ENCODE data around the gene ZNF492.
"Not testable (repeated sequence)": the region's sequence is repeated elsewhere in the genome, so short reads cannot be mapped to it uniquely, and the experiment has no call there.

The ZNF492 gene

DNA sequence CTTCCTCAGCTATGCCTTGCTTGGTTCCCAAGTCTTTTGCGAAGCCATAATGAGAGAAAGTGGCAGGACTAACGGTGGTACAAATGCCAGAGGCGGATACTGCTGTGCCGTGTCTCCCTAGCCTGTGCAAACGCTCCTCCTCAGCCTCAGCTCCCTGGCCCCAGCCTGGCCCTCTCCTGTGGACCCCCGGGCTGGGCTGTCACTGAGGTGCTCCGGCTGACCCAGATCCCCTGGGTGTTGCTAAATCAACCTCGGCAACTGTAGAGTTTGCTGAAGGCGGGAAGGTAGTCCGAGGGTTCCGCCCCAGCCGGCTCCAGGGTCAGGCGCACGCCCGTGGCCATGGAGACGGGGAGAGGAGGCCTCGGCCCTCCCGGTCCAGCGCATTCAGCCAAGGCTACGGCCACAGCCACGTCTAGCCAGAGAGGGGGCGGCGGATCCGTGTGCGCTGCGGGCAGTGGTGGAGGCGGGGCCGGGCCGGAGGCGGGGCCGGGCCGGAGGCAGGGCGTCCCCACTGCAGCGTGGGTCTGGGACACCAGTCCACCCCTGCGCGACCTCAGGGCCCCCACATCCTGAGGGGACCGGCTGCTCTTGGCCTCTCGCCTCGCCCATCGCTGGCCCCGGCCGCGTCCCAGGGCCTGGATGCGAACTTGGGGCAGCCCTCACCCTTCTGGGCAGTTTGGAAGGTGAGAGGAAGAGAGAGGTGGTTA, 16.4 kb upstream of the ZNF492 start:
- no peak for DNase-seq (ENCODE audit: low read depth)

DNA sequence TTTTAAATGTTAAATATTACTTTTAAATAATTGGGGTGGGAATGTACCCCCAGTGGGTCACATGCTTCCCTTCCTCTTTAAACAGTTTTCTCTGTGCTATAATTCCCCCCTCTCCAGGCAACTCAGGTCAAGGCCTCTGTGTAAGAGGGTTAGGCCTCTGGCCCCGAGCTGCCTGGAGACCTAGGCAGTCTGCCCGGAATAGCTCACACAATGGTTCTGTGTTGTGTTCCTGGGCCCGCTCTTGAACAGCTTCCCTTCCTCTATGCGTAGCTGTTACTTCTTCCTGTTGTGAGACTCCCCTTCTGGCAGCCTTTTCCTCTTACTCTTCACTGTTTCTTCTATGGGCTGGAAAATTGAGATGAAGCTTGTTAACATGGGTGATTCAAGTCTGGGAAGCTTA, 14.8 kb upstream of the ZNF492 start:
- DNase-seq (ENCODE audit: low read depth), result no peak

DNA sequence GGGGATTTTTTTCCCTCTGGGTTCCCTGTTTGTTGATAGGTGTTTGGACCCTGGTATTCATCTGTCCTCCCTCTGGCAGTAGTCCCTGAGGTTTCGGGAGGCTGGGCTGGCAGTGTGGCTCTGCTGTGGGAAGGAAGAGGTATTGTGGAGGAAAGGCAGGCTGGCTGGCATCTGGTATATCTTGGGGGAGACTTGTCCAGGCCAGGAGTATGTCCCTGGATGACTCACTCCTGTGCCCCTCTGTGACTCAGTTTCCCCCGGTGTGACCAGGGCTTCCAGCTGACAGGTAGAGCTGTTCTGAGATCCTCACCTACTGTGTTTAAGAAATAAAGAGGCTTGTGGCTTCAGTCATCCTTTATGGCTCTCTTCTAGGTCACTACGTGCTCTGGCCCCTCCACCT, 14.2 kb upstream of the ZNF492 start:
- no peak for DNase-seq (ENCODE audit: low read depth)

DNA sequence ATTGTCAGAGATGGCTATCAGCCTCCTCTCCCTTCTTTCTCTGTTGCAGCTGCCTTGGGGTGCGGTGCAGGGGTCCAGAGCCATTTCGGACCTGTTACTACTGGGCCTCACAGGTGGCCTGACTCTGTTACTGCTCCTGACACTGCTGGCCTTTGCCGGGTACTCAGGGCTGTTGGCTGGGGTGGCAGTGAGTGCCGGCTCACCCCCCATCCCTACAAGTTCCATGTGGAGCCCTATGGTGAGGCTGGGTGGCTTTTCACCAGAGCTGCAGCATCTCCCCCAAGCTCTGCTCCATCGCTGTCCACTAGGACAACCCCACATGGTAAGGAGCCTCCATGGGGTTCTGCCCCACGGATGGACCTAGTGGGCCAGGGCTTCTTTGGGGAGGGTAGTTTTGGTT, 13.7 kb upstream of the ZNF492 start:
- no peak for DNase-seq (ENCODE audit: low read depth)

DNA sequence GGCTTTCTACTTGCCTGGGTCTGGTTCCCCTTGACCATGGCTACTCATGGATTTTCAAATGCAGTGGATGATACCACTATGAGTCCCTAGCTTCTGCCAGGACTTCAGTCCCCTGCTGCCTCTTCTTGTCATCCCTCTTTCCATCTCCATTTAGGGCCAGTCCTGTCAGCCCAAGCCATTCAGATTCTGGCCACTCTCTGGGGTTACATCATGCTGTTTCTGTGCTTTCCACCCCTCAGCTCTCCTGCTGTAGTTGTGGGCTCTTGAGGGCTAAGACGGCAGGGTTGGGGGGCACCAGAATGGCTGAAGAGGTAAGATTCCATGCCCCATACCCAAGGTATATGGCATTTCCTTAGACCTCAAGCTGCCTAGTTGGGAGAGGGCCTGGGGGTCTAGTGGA, 13.2 kb upstream of the ZNF492 start:
- DNase-seq (ENCODE audit: low read depth), result no peak

DNA sequence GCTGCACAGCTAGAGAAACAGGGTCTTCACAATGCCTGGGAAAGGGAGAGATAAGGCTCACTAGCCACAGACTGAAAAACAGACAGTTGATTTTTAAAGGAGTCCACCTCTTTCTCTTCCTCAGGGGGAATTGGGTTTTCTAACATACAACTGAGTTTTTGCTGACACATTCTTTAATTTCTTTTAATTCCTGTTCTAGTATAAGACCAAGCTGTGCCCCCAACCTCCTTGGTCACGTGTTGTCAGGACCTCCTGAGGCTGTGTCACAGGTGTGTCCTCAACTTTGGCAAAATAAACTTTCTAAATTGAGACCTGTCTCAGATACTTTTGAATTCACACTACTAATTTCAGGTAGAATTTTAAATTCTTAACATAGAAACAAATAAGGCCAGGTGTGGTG, 12.1 kb upstream of the ZNF492 start:
- DNase-seq (ENCODE audit: low read depth), result no peak

DNA sequence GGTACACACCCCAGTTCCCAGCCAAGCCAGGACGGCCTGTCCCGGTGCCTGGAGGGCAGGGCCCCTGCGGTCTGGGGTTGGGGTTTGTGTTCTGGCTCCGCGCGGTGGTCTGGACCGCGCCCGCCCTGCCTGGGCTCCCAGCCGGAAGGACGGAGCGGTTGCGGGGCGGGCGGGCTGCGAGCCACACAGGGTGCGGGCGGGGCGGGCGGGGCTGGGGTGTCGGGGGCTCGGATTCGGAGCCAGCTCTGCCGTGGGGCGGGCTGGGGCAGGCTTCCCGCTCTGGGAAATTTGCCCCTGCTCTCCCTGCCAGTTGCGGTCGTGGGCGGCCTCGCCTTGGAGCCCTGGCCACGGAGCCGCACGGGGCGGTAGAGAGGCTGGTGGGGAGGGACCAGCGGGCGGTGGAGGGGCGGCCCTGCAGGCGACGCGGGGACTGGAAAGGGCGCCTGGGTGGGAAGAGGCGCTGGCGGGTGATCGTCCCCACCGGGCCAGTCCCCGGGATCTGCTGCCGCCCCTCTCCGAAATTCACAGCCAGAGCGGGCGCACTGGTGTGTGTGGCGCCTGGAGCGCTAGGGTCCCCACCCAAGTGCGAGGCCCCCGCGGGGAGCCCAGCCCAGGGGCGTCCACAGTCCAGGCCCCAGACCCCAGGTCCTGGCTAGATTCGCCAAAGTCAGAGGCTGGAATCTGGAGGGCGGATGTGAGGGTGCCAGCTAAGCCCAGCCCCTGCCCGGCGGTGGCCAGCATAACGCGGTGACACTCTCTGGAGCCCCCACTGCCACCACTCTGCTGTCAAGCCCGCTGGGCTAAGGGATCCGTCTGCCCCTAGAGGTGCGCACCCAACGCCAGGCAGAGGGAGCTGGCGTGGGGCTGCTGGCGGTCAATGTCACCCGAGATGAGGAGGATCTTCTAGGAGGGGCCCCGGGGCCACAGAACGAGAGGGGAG, 11.0 kb upstream of the ZNF492 start:
- DNase-seq (ENCODE audit: low read depth), result no peak

DNA sequence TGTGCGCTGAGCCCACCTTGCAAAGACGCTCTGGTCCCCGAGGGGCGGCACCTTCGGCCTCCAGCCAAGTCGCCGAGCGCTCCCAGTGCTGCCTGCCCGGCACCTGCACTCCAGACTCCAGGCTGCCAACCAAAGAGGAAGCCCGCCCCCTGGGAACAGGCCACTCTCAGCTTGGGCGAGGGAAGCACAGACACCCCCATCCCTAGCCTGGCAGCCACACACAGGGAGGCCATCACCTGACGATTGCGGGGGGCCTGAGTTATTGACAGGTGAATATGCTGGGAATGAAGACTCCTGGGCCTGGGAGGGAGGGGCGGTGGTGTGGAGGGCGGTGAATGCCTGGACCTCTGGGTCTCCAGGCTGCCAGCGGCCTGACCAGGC, 10.3 kb upstream of the ZNF492 start:
- no peak for DNase-seq (ENCODE audit: low read depth)

DNA sequence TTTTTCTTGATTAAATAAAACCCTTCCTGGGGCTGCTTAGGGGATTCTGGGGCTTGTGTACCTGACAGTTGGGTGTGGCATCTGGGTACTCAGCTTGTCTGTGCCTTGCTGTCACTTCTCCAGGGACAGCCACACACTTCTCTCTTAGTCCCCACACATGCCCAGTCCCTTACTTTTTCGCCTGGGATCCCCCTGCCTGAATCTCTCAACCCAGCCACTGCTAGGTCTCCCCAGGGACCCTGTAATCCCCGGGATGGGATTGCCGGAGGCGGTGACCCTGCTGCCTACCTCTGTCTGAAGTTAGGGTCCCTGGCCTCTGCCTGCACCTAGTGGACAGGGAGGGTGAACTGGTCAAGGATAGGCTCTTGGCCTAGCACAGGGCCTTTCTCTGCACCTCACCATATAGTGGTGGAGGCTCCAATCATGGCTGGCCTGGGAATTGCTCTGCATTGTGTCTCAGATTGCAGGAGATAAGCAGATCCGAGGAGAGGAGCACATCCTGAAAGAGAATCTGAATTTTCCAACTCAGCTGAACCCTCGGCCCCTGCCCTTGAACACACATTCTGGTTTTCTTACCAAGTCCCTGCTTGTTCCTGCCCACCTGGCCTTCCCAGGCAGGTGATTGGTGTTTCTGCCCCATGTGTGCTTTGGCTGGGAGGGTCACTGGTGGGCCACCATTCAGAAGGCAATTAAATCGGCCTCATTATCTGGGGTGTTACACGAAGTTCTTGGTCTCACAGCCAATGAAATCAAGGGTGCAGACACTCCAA, 8.7 kb upstream of the ZNF492 start:
- no peak for DNase-seq (ENCODE audit: low read depth)

DNA sequence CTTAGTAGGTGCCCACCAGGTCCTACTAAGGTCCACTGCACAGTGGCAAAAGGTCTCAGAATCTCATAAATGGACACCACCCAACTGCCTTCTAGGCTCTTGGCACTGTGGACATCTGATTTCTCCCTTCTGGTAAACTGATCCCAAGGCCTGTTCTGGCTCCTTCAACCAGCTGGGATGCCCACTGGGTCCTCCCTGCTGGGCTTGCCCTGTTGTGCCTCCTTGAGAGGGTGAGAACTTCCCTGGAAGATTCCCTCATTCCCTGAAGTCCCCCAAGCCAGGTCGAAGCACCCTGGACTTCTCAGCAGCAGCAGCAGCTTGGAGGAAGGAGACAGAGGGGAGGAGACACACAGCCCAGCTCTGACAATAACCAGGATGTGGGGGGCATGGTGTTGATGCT, 6.6 kb upstream of the ZNF492 start:
- DNase-seq (ENCODE audit: low read depth), result no peak

DNA sequence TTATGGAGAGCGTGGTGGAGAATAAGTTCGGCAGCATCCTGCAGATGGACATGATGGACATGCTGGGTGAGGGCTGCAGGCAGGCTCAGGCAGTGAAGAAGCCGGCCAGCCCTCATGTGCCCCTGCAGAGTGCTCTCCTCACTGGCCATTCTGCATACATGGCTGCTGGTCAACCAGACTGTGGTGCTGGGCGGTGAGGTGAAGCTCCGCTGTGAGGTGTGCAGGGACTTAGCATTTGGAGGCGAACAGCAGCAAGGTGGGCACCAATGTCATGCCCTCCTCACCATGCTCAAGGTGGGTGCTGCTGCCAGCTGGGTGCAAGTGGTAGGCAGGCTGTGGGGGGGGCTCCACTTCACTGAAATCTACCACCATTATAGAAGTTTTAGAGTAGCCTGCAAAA, 5.7 kb upstream of the ZNF492 start:
- DNase-seq (ENCODE audit: low read depth), result no peak

DNA sequence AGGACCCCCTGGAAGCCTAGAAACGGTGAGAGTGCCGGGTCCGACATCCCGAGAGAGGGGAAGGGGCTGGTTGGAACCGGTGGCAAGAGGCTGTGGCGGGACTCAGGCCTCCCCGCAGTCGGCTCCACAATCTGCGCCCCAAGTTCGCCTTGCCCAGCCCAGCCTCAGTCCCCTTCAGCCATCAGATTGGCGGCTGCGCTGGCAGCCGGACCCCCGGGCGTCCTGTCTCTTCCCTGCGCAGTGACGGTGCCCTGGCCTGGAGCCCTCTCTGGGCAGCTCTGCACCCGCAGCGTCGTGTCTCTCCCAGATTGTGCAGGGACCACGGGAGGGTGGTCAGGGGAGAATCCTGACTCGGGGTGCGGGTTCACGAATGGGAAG, 315 bp downstream of the ZNF492 start:
- DNase-seq (ENCODE audit: low read depth), result no peak

DNA sequence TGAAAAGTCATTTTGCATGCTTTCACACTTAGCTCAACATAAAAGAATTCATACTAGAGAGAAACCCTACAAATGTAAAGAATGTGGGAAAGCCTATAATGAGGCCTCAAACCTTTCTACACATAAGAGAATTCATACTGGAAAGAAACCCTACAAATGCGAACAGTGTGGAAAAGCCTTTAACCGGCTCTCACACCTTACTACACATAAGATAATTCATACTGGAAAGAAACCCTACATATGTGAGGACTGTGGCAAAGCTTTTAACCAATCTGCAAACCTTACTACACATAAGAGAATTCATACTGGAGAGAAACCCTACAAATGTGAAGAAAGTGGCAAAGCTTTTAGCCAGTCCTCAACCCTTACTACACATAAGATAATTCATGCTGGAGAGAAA, 51.4 kb downstream of the ZNF492 start:
- not testable (repeated sequence) for DNase-seq (ENCODE audit: low read depth)

DNA sequence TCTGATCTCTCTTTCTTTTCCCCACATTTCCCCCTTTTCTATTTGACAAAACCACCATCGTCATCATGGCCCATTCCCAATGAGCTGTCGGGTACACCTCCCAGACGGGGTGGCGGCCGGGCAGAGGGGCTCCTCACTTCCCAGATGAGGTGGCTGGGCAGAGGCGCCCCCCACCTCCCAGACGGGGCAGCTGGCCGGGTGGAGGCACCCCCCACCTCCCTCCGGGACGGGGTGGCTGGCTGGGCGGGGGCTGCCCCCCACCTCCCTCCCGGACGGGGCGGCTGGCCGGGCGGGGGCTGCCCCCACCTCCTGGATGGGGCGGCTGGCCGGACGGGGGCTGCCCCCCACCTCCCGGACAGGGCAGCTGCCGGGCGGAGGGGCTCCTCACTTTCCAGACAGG, 68.5 kb downstream of the ZNF492 start:
- not testable (repeated sequence) for DNase-seq (ENCODE audit: low read depth)

DNA sequence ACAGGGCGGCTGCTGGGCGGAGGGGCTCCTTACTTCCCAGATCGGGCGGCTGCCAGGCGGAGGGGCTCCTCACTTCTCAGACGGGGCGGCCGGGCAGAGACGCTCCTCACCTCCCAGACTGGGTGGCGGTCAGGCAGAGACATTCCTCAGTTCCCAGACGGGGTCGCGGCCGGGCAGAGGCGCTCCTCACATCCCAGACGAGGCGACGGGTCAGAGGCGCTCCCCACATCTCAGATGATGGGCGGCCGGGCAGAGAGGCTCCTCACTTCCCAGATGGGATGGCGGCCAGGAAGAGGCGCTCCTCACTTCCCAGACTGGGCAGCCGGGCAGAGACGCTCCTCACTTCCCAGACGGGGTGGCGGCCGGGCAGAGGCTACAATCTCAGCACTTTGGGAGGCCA, 69.0 kb downstream of the ZNF492 start:
- DNase-seq (ENCODE audit: low read depth), result not testable (repeated sequence)

DNA sequence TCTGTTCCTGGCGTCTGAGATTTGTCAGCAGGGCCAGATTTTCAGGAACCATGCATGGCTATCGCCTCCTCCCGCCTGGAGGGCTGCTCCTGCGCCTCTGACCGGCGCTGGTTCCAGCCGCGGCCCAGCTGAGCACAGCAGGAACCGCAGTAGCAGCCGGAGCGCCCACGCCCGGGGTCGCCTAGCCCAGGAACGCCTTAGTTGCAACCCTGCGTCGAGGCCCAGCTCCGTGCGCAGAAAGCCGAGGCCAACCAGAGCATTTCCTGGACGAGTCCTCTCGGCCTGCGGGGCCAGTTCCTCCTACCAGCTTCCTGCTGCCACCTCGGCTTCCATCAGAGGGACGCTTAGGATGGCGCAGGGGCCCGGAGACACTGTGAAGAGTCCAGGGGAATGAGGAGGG, 74.9 kb downstream of the ZNF492 start:
- no peak for DNase-seq (ENCODE audit: low read depth)

Measured in amniotic epithelial cell (primary cell).